HepG2 (cell line): Measurements from ENCODE around the gene ZNF367. TPM values are rescaled to one million over a fixed set of nuclear protein-coding genes. Genes with fewer than 3 reads are reported as not detected.

Experiments used
- BRD4 ChIP-seq: sonication (generic); formaldehyde crosslinking; IDR thresholded peaks from 2 replicates; pipeline ENCODE4 v1.4.0; 2020; ENCODE audit warnings: missing genetic modification reagents
- CREB3 ChIP-seq: sonication (generic); formaldehyde crosslinking; IDR thresholded peaks from 2 replicates; pipeline ENCODE4 v1.5.0; 2020; ENCODE audit warnings: missing genetic modification reagents
- DMAP1 ChIP-seq: IDR thresholded peaks from 2 replicates; pipeline ENCODE4 v1.6.1; 2016
- DNMT3B ChIP-seq: conservative IDR thresholded peaks from 2 replicates; pipeline ENCODE4 v1.6.1; 2016; ENCODE audit warnings: missing biosample characterization, control low read depth
- DR1 ChIP-seq: sonication (generic); formaldehyde crosslinking; IDR thresholded peaks from 2 replicates; pipeline ENCODE4 v1.8.0; 2021; ENCODE audit warnings: mild to moderate bottlenecking, missing genetic modification reagents, inconsistent platforms
- MEIS1 ChIP-seq: sonication (generic); formaldehyde crosslinking; IDR thresholded peaks from 2 replicates; pipeline ENCODE4 v1.9.0; 2021; ENCODE audit warnings: mild to moderate bottlenecking, missing genetic modification reagents, moderate library complexity, borderline replicate concordance
- PAF1 ChIP-seq: IDR thresholded peaks from 2 replicates; pipeline ENCODE4 v1.6.1; 2016; ENCODE audit warnings: missing genetic modification reagents, missing compliant biosample characterization
- PCBP2 ChIP-seq: fragments of 200-400 bp; formaldehyde crosslinking; optimal IDR thresholded peaks from 2 replicates; pipeline ENCODE3; 2018; ENCODE audit warnings: low read length, low read depth; ENCODE audit not compliant: poor library complexity, severe bottlenecking
- RBM22 ChIP-seq: fragments of 200-400 bp; formaldehyde crosslinking; optimal IDR thresholded peaks from 2 replicates; pipeline ENCODE3; 2017; ENCODE audit warnings: mild to moderate bottlenecking, low read length, moderate library complexity
- ZBTB14 ChIP-seq: sonication (generic); formaldehyde crosslinking; IDR thresholded peaks from 2 replicates; pipeline ENCODE4 v1.4.0; 2020; ENCODE audit warnings: missing genetic modification reagents
- ZBTB8A ChIP-seq: sonication (generic); formaldehyde crosslinking; IDR thresholded peaks from 2 replicates; pipeline ENCODE4 v1.4.0; 2020; ENCODE audit warnings: mild to moderate bottlenecking, low read depth, missing genetic modification reagents, borderline replicate concordance
- ZKSCAN5 ChIP-seq: sonication (generic); formaldehyde crosslinking; IDR thresholded peaks from 2 replicates; pipeline ENCODE4 v1.5.1; 2020; ENCODE audit warnings: mild to moderate bottlenecking, missing genetic modification reagents
- ZKSCAN8 ChIP-seq: IDR thresholded peaks from 2 replicates; pipeline ENCODE4 v1.6.1; 2016; ENCODE audit warnings: borderline replicate concordance, missing genetic modification reagents, missing compliant biosample characterization
- ZMAT3 ChIP-seq: sonication (generic); formaldehyde crosslinking; conservative IDR thresholded peaks from 2 replicates; pipeline ENCODE4 v1.7.0; 2021; ENCODE audit warnings: missing genetic modification reagents
- ZNF160 ChIP-seq: sonication (generic); formaldehyde crosslinking; IDR thresholded peaks from 2 replicates; pipeline ENCODE4 v1.8.0; 2022; ENCODE audit warnings: mild to moderate bottlenecking, inconsistent platforms, missing genetic modification reagents
- ZNF766 ChIP-seq: sonication (generic); formaldehyde crosslinking; IDR thresholded peaks from 2 replicates; pipeline ENCODE4 v1.5.0; 2020; ENCODE audit warnings: missing genetic modification reagents, borderline replicate concordance
- ZSCAN5A ChIP-seq: sonication (generic); formaldehyde crosslinking; IDR thresholded peaks from 2 replicates; pipeline ENCODE4 v1.8.0; 2022; ENCODE audit warnings: mild to moderate bottlenecking, missing genetic modification reagents, borderline replicate concordance
- polyA plus RNA-seq, 8 experiments: library from polyadenylated mRNA; depleted of rRNA in 3 of 8; stranded (reverse) in 7 of 8; unstranded in 1 of 8; fragments of >200 nt; fragmentation: Illumina TruSeq in 4 of 8; extraction: Trizol in 4 of 8; gene quantifications; 2 replicates each; pipeline versions ENCODE4 v1.2.1 to v1.2.3, GENCODE V29; 2011 to 2016; ENCODE audit warnings: low read depth in 4 of 8, missing spikeins in 1 of 8, mixed read lengths in 1 of 8; ENCODE audit not compliant: insufficient read depth in 1 of 8
- total RNA-seq, 5 experiments: library from RNA; depleted of rRNA; stranded (reverse); fragments of >200 nt; fragmentation: Illumina TruSeq; extraction: Trizol; gene quantifications; 2 replicates each; pipeline ENCODE4 v1.2.3, GENCODE V29; 2016; ENCODE audit warnings: low read depth in 1 of 5
- TF ChIP-seq, protein P1 (sequence below): sonication (generic); formaldehyde crosslinking; IDR thresholded peaks from 2 replicates; pipeline ENCODE4 v1.5.1; 2020; ENCODE audit warnings: mild to moderate bottlenecking, missing genetic modification reagents, moderate library complexity
- TF ChIP-seq, protein P2 (sequence below): sonication (generic); formaldehyde crosslinking; IDR thresholded peaks from 2 replicates; pipeline ENCODE4 v1.4.0; 2020; ENCODE audit warnings: missing genetic modification reagents
- TF ChIP-seq, protein P3 (sequence below): sonication (generic); formaldehyde crosslinking; IDR thresholded peaks from 2 replicates; pipeline ENCODE4 v1.4.0; 2020; ENCODE audit warnings: missing genetic modification reagents
- TF ChIP-seq, protein P4 (sequence below): sonication (generic); formaldehyde crosslinking; IDR thresholded peaks from 2 replicates; pipeline ENCODE4 v1.8.0; 2022; ENCODE audit warnings: missing genetic modification reagents, low read depth, mild to moderate bottlenecking, borderline replicate concordance

Gene ZNF367
- total and polyA plus RNA-seq, 2 of the 13 experiments (the other 11 are each of a cell fraction or from before 2014, with no cell fraction given): 2.9 to 7.7 TPM

DNA sequence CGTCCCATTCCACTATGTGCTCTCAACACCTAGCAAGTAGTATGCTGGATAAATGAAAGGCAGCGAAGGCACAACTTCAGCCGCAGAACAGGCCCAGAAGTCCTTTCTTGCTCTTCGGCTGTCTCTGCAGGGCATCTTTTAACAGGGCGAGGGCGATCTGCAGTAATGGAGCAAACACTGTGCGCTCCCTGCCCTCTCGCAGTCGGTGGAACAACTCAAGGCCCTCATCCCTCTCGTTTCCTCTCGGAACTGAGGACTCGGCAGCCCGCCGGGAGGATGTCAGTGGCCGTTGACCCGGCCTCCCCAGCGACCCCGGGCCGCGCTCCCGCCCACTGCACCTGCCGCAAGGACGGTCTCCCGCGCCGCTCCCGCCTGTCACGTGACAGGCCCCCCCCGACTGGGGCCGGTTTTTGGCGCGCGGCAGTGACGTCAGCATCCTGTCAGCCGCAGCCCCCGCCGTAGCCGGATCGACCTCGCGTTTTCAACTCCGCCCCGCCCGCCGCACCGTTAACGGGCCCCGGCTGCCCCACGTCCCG, 1.1 kb downstream of the ZNF367 start (continued):
- TF ChIP-seq, protein P1, sequence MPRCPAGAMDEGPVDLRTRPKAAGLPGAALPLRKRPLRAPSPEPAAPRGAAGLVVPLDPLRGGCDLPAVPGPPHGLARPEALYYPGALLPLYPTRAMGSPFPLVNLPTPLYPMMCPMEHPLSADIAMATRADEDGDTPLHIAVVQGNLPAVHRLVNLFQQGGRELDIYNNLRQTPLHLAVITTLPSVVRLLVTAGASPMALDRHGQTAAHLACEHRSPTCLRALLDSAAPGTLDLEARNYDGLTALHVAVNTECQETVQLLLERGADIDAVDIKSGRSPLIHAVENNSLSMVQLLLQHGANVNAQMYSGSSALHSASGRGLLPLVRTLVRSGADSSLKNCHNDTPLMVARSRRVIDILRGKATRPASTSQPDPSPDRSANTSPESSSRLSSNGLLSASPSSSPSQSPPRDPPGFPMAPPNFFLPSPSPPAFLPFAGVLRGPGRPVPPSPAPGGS (CRISPR knock-in tag): no peak; the same call in none of the 2 replicates
- TF ChIP-seq ZBTB14 (CRISPR knock-in tag): peak; percentile 75
- TF ChIP-seq MEIS1 (CRISPR knock-in tag): peak; percentile 93; the same call in 1 of the 2 replicates
- TF ChIP-seq ZNF160 (CRISPR knock-in tag): no peak
- peak; percentile 70; the same call in 1 of the 2 replicates for TF ChIP-seq DR1 (CRISPR knock-in tag)
- peak; percentile 86 for TF ChIP-seq DMAP1 (CRISPR knock-in tag)
- TF ChIP-seq DNMT3B (CRISPR knock-in tag): 0 out of 2 replicates have a peak, but pooled peaks have one; percentile 34
- TF ChIP-seq, protein P2, sequence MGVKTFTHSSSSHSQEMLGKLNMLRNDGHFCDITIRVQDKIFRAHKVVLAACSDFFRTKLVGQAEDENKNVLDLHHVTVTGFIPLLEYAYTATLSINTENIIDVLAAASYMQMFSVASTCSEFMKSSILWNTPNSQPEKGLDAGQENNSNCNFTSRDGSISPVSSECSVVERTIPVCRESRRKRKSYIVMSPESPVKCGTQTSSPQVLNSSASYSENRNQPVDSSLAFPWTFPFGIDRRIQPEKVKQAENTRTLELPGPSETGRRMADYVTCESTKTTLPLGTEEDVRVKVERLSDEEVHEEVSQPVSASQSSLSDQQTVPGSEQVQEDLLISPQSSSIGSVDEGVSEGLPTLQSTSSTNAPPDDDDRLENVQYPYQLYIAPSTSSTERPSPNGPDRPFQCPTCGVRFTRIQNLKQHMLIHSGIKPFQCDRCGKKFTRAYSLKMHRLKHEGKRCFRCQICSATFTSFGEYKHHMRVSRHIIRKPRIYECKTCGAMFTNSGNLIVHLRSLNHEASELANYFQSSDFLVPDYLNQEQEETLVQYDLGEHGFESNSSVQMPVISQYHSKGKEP: no peak
- peak; percentile 58; the same call in 1 of the 2 replicates for TF ChIP-seq ZKSCAN8 (CRISPR knock-in tag)
- TF ChIP-seq CREB3: no peak
- TF ChIP-seq ZNF766 (CRISPR knock-in tag): no peak
- TF ChIP-seq ZSCAN5A (CRISPR knock-in tag): peak; percentile 27; the same call in 1 of the 2 replicates
- TF ChIP-seq RBM22: no peak
- no peak for TF ChIP-seq ZKSCAN5
- TF ChIP-seq BRD4 (CRISPR knock-in tag): no peak; the same call in 1 of the 2 replicates
- TF ChIP-seq, protein P3, sequence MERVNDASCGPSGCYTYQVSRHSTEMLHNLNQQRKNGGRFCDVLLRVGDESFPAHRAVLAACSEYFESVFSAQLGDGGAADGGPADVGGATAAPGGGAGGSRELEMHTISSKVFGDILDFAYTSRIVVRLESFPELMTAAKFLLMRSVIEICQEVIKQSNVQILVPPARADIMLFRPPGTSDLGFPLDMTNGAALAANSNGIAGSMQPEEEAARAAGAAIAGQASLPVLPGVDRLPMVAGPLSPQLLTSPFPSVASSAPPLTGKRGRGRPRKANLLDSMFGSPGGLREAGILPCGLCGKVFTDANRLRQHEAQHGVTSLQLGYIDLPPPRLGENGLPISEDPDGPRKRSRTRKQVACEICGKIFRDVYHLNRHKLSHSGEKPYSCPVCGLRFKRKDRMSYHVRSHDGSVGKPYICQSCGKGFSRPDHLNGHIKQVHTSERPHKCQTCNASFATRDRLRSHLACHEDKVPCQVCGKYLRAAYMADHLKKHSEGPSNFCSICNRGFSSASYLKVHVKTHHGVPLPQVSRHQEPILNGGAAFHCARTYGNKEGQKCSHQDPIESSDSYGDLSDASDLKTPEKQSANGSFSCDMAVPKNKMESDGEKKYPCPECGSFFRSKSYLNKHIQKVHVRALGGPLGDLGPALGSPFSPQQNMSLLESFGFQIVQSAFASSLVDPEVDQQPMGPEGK (CRISPR knock-in tag): peak; percentile 100
- no peak for TF ChIP-seq ZBTB8A
- no peak for TF ChIP-seq PCBP2
- peak; percentile 88 for TF ChIP-seq ZMAT3 (CRISPR knock-in tag)
- TF ChIP-seq PAF1 (CRISPR knock-in tag): 0 out of 2 replicates have a peak, but pooled peaks have one; percentile 63
- TF ChIP-seq, protein P4, sequence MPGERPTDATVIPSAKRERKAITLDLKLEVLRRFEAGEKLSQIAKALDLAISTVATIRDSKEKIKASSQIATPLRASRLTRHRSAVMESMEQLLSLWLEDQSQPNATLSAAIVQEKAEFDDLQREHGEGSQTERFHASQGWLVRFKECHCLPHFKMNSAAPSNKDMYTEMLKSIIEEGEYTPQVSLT (CRISPR knock-in tag): no peak
